Measurements from ENCODE around the gene NDRG2. TPM values are rescaled to one million over a fixed set of nuclear protein-coding genes. Genes with fewer than 3 reads are reported as not detected.

NDRG2 gene
- total RNA-seq, 1 experiment from 2014 or later, result 8.0 TPM

DNA sequence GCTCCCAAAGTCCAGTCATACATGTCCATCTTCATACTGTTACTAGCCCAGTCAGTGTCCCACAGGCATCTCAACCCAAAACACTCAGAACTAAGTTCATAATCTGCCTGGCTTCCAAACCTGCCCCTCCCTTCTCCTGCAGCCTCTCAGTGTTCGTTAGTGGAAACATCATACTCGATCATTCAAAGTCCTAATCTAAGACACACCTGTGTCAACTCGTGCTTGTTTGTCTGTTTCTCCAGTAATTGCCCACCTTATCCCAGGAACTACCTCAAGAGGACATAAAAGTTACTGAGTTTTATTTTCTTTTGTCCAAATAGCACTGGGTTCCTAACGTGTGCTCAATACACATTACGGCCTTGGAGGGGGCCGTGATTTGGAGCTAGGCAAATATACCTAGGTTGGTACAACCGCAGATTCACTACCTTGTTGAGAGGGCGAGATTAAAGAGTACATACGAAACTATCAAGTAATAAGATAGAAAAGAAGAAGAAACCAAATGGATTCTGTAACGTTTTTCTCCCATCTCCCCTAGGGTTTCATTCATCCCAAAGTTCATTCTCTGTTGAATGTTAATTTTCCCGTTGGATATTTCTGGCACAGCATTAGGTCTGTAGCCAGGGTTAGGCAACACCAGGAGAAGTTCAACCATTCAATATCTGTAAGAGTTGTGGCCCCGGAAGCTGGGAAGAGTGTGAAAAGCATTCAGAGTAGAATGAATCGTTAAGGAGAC is 35.9 kb upstream of the NDRG2 start:
- Histone ChIP-seq H3K27me3 (replicated peaks; ENCODE audit: insufficient read depth, low read depth, low read length, poor library complexity) (no peaks in the 10 kb centered on the region), H3K27ac (ENCODE audit: low read depth, low read length, poor library complexity, severe bottlenecking) (no peak overlapping the region), H3K4me3 (ENCODE audit: low read depth, low read length, poor library complexity, severe bottlenecking) (no peak overlapping the region), H3K36me3 (ENCODE audit: insufficient read depth, low read length, poor library complexity, severe bottlenecking) (no peaks in the 10 kb centered on the region), H3K9me3 (ENCODE audit: low read depth, low read length, poor library complexity, severe bottlenecking) (no peaks in the 10 kb centered on the region), H3K4me1 (ENCODE audit: insufficient read depth, low read length, poor library complexity, severe bottlenecking) (peaks cover 7% of the 10 kb centered on the region)
- intact Hi-C loops (cut with micrococcal nuclease; ENCODE audit: unreplicated experiment), result no loop called here
- BruUV-seq (replicated peaks), result no TSS peak
- DNase-seq (ENCODE audit: low spot score), result no peak
- TF ChIP-seq, protein P1, sequence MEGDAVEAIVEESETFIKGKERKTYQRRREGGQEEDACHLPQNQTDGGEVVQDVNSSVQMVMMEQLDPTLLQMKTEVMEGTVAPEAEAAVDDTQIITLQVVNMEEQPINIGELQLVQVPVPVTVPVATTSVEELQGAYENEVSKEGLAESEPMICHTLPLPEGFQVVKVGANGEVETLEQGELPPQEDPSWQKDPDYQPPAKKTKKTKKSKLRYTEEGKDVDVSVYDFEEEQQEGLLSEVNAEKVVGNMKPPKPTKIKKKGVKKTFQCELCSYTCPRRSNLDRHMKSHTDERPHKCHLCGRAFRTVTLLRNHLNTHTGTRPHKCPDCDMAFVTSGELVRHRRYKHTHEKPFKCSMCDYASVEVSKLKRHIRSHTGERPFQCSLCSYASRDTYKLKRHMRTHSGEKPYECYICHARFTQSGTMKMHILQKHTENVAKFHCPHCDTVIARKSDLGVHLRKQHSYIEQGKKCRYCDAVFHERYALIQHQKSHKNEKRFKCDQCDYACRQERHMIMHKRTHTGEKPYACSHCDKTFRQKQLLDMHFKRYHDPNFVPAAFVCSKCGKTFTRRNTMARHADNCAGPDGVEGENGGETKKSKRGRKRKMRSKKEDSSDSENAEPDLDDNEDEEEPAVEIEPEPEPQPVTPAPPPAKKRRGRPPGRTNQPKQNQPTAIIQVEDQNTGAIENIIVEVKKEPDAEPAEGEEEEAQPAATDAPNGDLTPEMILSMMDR (conservative IDR thresholded peaks at IDR 0.05; ENCODE audit: low read depth, low read length), result no peak
- no peak for TF ChIP-seq EZH2 (IDR thresholded peaks at IDR 0.05; ENCODE audit: borderline replicate concordance, low read depth, low read length, poor library complexity, severe bottlenecking)
- ChIA-PET POLR2A (ENCODE audit: low non-redundant PET) (no interaction called here), CTCF (no interaction called here)

DNA sequence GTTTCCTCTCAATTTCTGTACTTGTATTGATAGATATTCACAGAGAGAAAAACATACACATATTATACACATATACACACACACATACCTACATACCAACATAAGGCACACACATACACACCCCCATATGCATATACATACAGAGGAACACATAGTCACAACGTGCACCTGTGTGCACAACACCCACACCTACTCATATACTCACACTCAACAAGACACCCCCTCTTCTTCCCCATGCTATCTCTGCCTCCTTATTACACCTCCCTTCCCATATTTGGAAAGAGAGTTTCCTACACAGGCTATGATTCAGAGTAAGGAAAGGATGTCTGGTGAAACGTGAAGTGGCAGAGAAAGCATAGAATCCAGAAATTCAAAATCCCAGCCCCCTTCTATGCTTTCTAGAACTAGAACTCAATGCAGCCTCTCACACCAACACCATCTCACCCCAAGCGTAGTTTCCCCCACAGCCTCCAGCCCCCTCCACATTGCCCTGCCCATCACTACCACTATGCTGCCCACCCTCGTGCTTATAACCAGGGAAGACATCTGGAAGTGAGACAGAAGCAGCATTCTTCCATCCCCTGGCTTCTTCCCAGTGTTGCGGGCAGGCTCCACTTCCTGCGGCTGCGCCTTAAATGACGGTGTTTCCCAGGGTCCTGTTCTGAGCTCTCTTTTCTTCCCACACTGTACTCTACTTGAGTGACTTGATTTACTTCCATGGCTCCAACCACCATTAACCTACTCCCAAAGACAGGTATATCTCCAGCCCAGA is 35.2 kb upstream of the NDRG2 start:
- CTCF ChIA-PET, result no interaction called here
- intact Hi-C loops (cut with micrococcal nuclease; ENCODE audit: unreplicated experiment), result no loop called here
- no peak overlapping the region for H3K4me3 ChIP-seq (ENCODE audit: low read depth, low read length, poor library complexity, severe bottlenecking)
- no peaks in the 10 kb centered on the region for H3K9me3 ChIP-seq (ENCODE audit: low read depth, low read length, poor library complexity, severe bottlenecking)
- peaks cover 7% of the 10 kb centered on the region for H3K4me1 ChIP-seq (ENCODE audit: insufficient read depth, low read length, poor library complexity, severe bottlenecking)
- TF ChIP-seq EZH2 (IDR thresholded peaks at IDR 0.05; ENCODE audit: borderline replicate concordance, low read depth, low read length, poor library complexity, severe bottlenecking), result no peak
- TF ChIP-seq, protein P1 (conservative IDR thresholded peaks at IDR 0.05; ENCODE audit: low read depth, low read length), result no peak
- BruUV-seq (replicated peaks), result no TSS peak
- no peak overlapping the region for H3K27ac ChIP-seq (ENCODE audit: low read depth, low read length, poor library complexity, severe bottlenecking)
- DNase-seq (ENCODE audit: low spot score), result no peak
- H3K36me3 ChIP-seq (ENCODE audit: insufficient read depth, low read length, poor library complexity, severe bottlenecking), result no peaks in the 10 kb centered on the region
- POLR2A ChIA-PET (ENCODE audit: low non-redundant PET), result no interaction called here
- no peaks in the 10 kb centered on the region for H3K27me3 ChIP-seq (replicated peaks; ENCODE audit: insufficient read depth, low read depth, low read length, poor library complexity)

DNA sequence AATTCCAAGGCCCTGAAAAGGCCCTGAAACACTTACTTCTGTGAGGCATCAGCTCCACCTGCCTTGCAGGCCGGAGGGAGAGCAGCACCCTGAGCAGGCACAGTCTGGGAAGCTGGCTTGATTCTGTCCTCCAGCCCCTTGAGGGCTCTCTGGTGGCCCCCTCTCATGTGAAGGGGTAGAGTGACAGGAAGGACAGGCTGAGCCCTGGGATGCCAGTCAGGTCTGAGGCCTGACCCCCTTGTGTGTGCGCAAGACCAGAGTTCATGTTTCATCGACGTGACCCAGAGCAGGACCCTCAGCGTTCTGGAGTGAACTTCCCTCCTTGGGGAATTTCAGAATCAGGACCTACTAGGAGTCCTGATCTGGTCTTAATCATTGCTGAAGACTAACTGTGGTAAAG is 34.0 kb upstream of the NDRG2 start:
- Histone ChIP-seq H3K36me3 (ENCODE audit: insufficient read depth, low read length, poor library complexity, severe bottlenecking) (no peaks in the 10 kb centered on the region), H3K9me3 (ENCODE audit: low read depth, low read length, poor library complexity, severe bottlenecking) (no peaks in the 10 kb centered on the region), H3K4me1 (ENCODE audit: insufficient read depth, low read length, poor library complexity, severe bottlenecking) (peaks cover 7% of the 10 kb centered on the region), H3K27me3 (replicated peaks; ENCODE audit: insufficient read depth, low read depth, low read length, poor library complexity) (no peaks in the 10 kb centered on the region), H3K4me3 (ENCODE audit: low read depth, low read length, poor library complexity, severe bottlenecking) (no peak overlapping the region), H3K27ac (ENCODE audit: low read depth, low read length, poor library complexity, severe bottlenecking) (no peak overlapping the region)
- no TSS peak for BruUV-seq (replicated peaks)
- ChIA-PET POLR2A (ENCODE audit: low non-redundant PET) (no interaction called here), CTCF (no interaction called here)
- DNase-seq (ENCODE audit: low spot score), result no peak
- TF ChIP-seq, protein P1 (conservative IDR thresholded peaks at IDR 0.05; ENCODE audit: low read depth, low read length), result no peak
- no peak for TF ChIP-seq EZH2 (IDR thresholded peaks at IDR 0.05; ENCODE audit: borderline replicate concordance, low read depth, low read length, poor library complexity, severe bottlenecking)
- intact Hi-C loops (cut with micrococcal nuclease; ENCODE audit: unreplicated experiment), result no loop called here
